HG03520 (cell line): ENCODE measurements around the gene CHADL.

Source experiments
- ATAC-seq: cut with Tn5 transposase; IDR thresholded peaks from one replicate; pipeline ENCODE4 v1.9.1; 2021; ENCODE audit warnings: mild to moderate bottlenecking, moderate library complexity; ENCODE audit not compliant: unreplicated experiment

CHADL gene

GRCh38 chr22:41257696-41258095 is 17.0 kb upstream of the CHADL start:
- no peak for ATAC-seq

GRCh38 chr22:41256254-41257253 is 15.8 kb upstream of the CHADL start:
- ATAC-seq, result no peak

GRCh38 chr22:41254230-41254629 is 13.5 kb upstream of the CHADL start:
- ATAC-seq, result no peak

- no peak for ATAC-seq
These were observed 11.6 kb upstream of the CHADL start for GRCh38 chr22:41252365-41252764.

- ATAC-seq, result no peak
These were observed 9.4 kb upstream of the CHADL start for GRCh38 chr22:41250127-41250526.

- no peak for ATAC-seq
These were observed 8.7 kb upstream of the CHADL start for GRCh38 chr22:41249442-41249841.

- no peak for ATAC-seq
These were observed 8.0 kb upstream of the CHADL start for GRCh38 chr22:41248758-41249157.

- no peak for ATAC-seq
These were observed 7.6 kb upstream of the CHADL start for GRCh38 chr22:41248314-41248713.

- ATAC-seq, result no peak
These were observed 7.0 kb upstream of the CHADL start for GRCh38 chr22:41247703-41248102.

- no peak for ATAC-seq
These were observed 5.3 kb upstream of the CHADL start for GRCh38 chr22:41245917-41246499.

GRCh38 chr22:41243361-41243760 is 2.6 kb upstream of the CHADL start:
- no peak for ATAC-seq

- no peak for ATAC-seq
These were observed 1.8 kb upstream of the CHADL start for GRCh38 chr22:41242396-41243117.

- ATAC-seq, result no peak
These were observed 474 bp upstream of the CHADL start for GRCh38 chr22:41241133-41241676.

- no peak for ATAC-seq
These were observed 1.1 kb downstream of the CHADL start for GRCh38 chr22:41239443-41240128.

- ATAC-seq, result no peak
These were observed 1.9 kb downstream of the CHADL start for GRCh38 chr22:41238570-41239442.

GRCh38 chr22:41237707-41238569 is 2.8 kb downstream of the CHADL start:
- peak; percentile 65 for ATAC-seq

- no peak for ATAC-seq
These were observed 3.6 kb downstream of the CHADL start for GRCh38 chr22:41237036-41237706.
